B cell (primary cell): ENCODE results near the gene DOCK1. TPM values are rescaled to one million over a fixed set of nuclear protein-coding genes. Genes with fewer than 3 reads are reported as not detected.

Source experiments
- ATAC-seq: fragments of 200-7000 bp; cut with Tn5 transposase; one replicate; pipeline ENCODE4 v1.10.0; 2021; ENCODE audit warnings: low read depth, mild to moderate bottlenecking, moderate number of reproducible peaks, moderate library complexity
- CTCF ChIA-PET: fragments of 350-600 bp; sonication (Branson Sonifier 250); formaldehyde crosslinking; loops from one replicate; lab custom pipeline; 2021; ENCODE audit warnings: antibody characterized with exemption, inconsistent platforms; lab: Charles Lee
- POLR2A ChIA-PET: fragments of 350-600 bp; sonication (Branson Sonifier 250); formaldehyde crosslinking; loops from one replicate; lab custom pipeline; 2021; ENCODE audit warnings: antibody characterized with exemption; lab: Charles Lee
- DNase-seq: peaks from one replicate; pipeline ENCODE4 v3.0.0; 2013
- H2AFZ ChIP-seq: 2 replicates; pipeline ENCODE4 v1.6.1; 2012; ENCODE audit warnings: mild to moderate bottlenecking, low read depth, low read length; ENCODE audit not compliant: insufficient read depth, poor library complexity, severe bottlenecking
- H3K27ac ChIP-seq, 2 donors: 1 replicate in 1 of 2; 2 replicates in 1 of 2; pipeline ENCODE4 v1.5.1; 2012 to 2013; ENCODE audit warnings: low read length in 2 of 2, mild to moderate bottlenecking in 2 of 2, moderate library complexity in 1 of 2
- H3K27me3 ChIP-seq, 4 experiments: fragments of 200-600 bp in 1 of 4; sonication (generic) in 1 of 4; replicated peaks in 1 of 4; 1 replicate in 2 of 4; 2 replicates in 2 of 4; pipeline versions ENCODE4 v1.6.1 to v1.7.0; 2013 to 2016; ENCODE audit warnings: low read length in 3 of 4, mild to moderate bottlenecking in 2 of 4, mixed read lengths in 1 of 4, moderate library complexity in 1 of 4; ENCODE audit not compliant: insufficient read depth in 4 of 4, control insufficient read depth in 3 of 4; ENCODE audit errors: control extremely low read depth in 1 of 4
- H3K36me3 ChIP-seq, 2 experiments: replicated peaks in 1 of 2; 1 replicate in 1 of 2; 2 replicates in 1 of 2; pipeline versions ENCODE4 v1.6.1 to v1.7.1; 2013; ENCODE audit warnings: low read length in 1 of 2; ENCODE audit not compliant: insufficient read depth in 2 of 2, control insufficient read depth in 1 of 2; ENCODE audit errors: control extremely low read depth in 1 of 2, extremely low read depth in 1 of 2
- H3K4me1 ChIP-seq, 2 donors: fragments of 200-600 bp in 1 of 2; sonication (generic) in 1 of 2; 1 replicate in 1 of 2; 2 replicates in 1 of 2; pipeline versions ENCODE4 v1.5.1 to v1.6.1; 2013 to 2017; ENCODE audit warnings: low read length in 2 of 2; ENCODE audit not compliant: control insufficient read depth in 2 of 2, insufficient read depth in 2 of 2
- H3K4me2 ChIP-seq: replicated peaks from 2 replicates; pipeline ENCODE3; 2012; ENCODE audit warnings: mild to moderate bottlenecking, low read depth, low read length; ENCODE audit not compliant: poor library complexity, severe bottlenecking
- H3K4me3 ChIP-seq, 5 experiments: fragments of 200-600 bp in 1 of 5; sonication (generic) in 1 of 5; 1 replicate in 3 of 5; 2 replicates in 2 of 5; pipeline versions ENCODE4 v1.5.1 to v1.7.0; 2011 to 2016; ENCODE audit warnings: low read length in 4 of 5, mild to moderate bottlenecking in 4 of 5, low read depth in 2 of 5, control low read depth in 1 of 5, moderate library complexity in 1 of 5; ENCODE audit not compliant: insufficient read depth in 1 of 5; ENCODE audit errors: control extremely low read depth in 1 of 5, extremely low read depth in 1 of 5
- H3K79me2 ChIP-seq: fragments of 200-600 bp; sonication (generic); one replicate; pipeline ENCODE4 v1.6.0; 2016; ENCODE audit warnings: low read length; ENCODE audit not compliant: control insufficient read depth, insufficient read depth
- H3K9ac ChIP-seq: fragments of 200-600 bp; sonication (generic); 2 replicates; pipeline ENCODE4 v1.6.1; 2017; ENCODE audit warnings: mild to moderate bottlenecking, low read length, moderate library complexity
- H3K9me3 ChIP-seq, 3 donors: one replicate each; pipeline versions ENCODE4 v1.6.1 to v1.7.1; 2013; ENCODE audit warnings: low read length in 2 of 3; ENCODE audit not compliant: control insufficient read depth in 2 of 3, insufficient read depth in 1 of 3; ENCODE audit errors: control extremely low read depth in 1 of 3
- H4K20me1 ChIP-seq: 2 replicates; pipeline ENCODE4 v1.6.0; 2012; ENCODE audit warnings: mild to moderate bottlenecking, low read length; ENCODE audit not compliant: insufficient read depth, control insufficient read depth, poor library complexity, severe bottlenecking
- H3K27ac Mint-ChIP-seq: one replicate; pipeline ENCODE4 v1.8.0; 2021; ENCODE audit warnings: mixed read lengths
- H3K27me3 Mint-ChIP-seq: one replicate; pipeline ENCODE4 v1.8.0; 2021; ENCODE audit warnings: mixed read lengths
- H3K4me1 Mint-ChIP-seq: one replicate; pipeline ENCODE4 v1.8.0; 2021; ENCODE audit warnings: mixed read lengths
- H3K4me3 Mint-ChIP-seq: one replicate; pipeline ENCODE4 v1.8.0; 2021; ENCODE audit warnings: mixed read lengths
- H3K9me3 Mint-ChIP-seq: one replicate; pipeline ENCODE4 v1.8.0; 2022; ENCODE audit warnings: mixed read lengths; ENCODE audit not compliant: insufficient read depth
- EZH2 ChIP-seq: IDR thresholded peaks from 2 replicates; pipeline ENCODE4 v1.6.1; 2012; ENCODE audit warnings: borderline replicate concordance, low read depth, mild to moderate bottlenecking, moderate library complexity, low read length; ENCODE audit not compliant: insufficient read depth, poor library complexity, severe bottlenecking
- WGBS: methylation state at CpG from one replicate; pipeline ENCODE4 v1.1.5; 2013; ENCODE audit warnings: missing lambda C conversion rate; ENCODE audit not compliant: insufficient coverage; 5-methylcytosine and 5-hydroxymethylcytosine counted together
- intact Hi-C: fragments of 100-400 bp; cut with micrococcal nuclease; formaldehyde crosslinking; loops from one replicate; pipeline ENCODE4 v1.10.0; 2022
- polyA plus RNA-seq: library from polyadenylated mRNA; depleted of rRNA; stranded (reverse); fragments of >200 nt; gene quantifications from 2 replicates; pipeline ENCODE4 v1.2.3, GENCODE V29; 2012
- total RNA-seq, 2 donors: library from RNA; stranded (reverse); fragments of 120-200 nt in 1 of 2; gene quantifications; 1 replicate in 1 of 2; 2 replicates in 1 of 2; pipeline versions ENCODE4 v1.2.3 to v1.2.4, GENCODE V29; 2013 to 2022
- TF ChIP-seq, protein P1 (sequence below): fragments of 200-600 bp; IDR thresholded peaks from one replicate; pipeline ENCODE4 v1.8.0; 2022; ENCODE audit warnings: antibody characterized with exemption, mild to moderate bottlenecking

Gene DOCK1
- total and polyA plus RNA-seq, 2 donors (not counting 1 experiment from before 2014, with no cell fraction given), result not detected

DNA sequence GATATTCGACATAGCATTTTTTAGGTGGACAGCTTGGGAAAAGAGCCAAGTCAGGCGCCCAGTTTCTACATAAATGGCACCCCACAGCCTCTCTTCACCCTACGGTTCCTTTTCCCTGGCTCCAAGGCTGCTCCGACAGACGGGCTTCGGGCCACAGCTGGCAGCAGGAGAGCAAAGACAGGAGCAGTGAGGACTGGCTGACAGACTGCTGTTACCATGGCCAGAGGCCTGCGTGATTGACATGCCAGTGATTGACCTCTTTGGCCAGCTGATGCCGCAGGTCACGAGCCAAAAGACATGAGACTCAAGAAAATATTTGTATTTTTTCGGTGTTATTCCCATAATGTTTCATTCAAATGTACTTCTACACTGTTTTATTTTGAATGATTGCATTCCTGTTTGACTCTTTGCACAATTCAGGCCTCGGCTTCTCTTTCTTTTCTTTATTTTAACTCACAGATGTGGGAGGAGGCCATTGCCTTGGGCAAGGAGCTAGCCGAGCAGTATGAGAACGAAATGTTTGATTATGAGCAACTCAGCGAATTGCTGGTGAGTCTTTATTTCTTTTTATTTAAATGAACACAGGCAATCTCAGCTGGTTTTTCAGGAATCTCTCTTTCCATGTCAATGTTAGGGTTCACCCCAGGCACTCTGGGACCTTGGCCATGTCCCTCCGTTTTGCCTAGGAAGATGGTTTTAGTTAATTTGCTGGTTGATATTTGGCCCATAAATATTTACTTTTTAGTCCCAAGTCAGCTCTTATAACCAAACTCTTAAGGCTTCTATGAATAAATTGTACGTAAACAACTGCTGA, 497.6 kb downstream of the DOCK1 start:
- Histone ChIP-seq H3K4me3 (no peak overlapping the region), H3K9ac (no peak overlapping the region), H3K79me2 (no peaks in the 10 kb centered on the region), H3K9me3 (peaks cover 0 to 24% (median 0%) of the 10 kb centered on the region in 3 donors), H3K4me2 (no peak overlapping the region), H2AFZ (no peak overlapping the region), H3K36me3 (no peaks in the 10 kb centered on the region), H3K4me1 (no peaks in the 10 kb centered on the region), H3K27me3 (no peaks in the 10 kb centered on the region), H4K20me1 (no peaks in the 10 kb centered on the region), H3K27ac (no peak overlapping the region)
- Mint-ChIP-seq H3K27me3 (no peaks in the 10 kb centered on the region), H3K4me1 (no peaks in the 10 kb centered on the region), H3K27ac (no peak overlapping the region), H3K4me3 (no peak overlapping the region), H3K9me3 (peaks cover 3% of the 10 kb centered on the region)
- POLR2A ChIA-PET, result no interaction called here
- DNase-seq (no peak), ATAC-seq (no peak)
- CTCF ChIA-PET, result no interaction called here
- WGBS, result 92% methylated on average over 5 of the region's 16 CpGs
- intact Hi-C loops, result no loop called here
- no peak for TF ChIP-seq EZH2
- TF ChIP-seq, protein P1, sequence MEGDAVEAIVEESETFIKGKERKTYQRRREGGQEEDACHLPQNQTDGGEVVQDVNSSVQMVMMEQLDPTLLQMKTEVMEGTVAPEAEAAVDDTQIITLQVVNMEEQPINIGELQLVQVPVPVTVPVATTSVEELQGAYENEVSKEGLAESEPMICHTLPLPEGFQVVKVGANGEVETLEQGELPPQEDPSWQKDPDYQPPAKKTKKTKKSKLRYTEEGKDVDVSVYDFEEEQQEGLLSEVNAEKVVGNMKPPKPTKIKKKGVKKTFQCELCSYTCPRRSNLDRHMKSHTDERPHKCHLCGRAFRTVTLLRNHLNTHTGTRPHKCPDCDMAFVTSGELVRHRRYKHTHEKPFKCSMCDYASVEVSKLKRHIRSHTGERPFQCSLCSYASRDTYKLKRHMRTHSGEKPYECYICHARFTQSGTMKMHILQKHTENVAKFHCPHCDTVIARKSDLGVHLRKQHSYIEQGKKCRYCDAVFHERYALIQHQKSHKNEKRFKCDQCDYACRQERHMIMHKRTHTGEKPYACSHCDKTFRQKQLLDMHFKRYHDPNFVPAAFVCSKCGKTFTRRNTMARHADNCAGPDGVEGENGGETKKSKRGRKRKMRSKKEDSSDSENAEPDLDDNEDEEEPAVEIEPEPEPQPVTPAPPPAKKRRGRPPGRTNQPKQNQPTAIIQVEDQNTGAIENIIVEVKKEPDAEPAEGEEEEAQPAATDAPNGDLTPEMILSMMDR, result no peak

- Histone ChIP-seq H2AFZ (no peak overlapping the region), H3K4me2 (no peak overlapping the region), H3K4me1 (no peaks in the 10 kb centered on the region), H3K27me3 (no peaks in the 10 kb centered on the region), H3K4me3 (no peak overlapping the region), H3K79me2 (no peaks in the 10 kb centered on the region), H4K20me1 (no peaks in the 10 kb centered on the region), H3K9ac (no peak overlapping the region), H3K27ac (no peak overlapping the region), H3K36me3 (no peaks in the 10 kb centered on the region), H3K9me3 (peaks cover 0 to 22% (median 0%) of the 10 kb centered on the region in 3 donors)
- H3K4me1 Mint-ChIP-seq, result no peaks in the 10 kb centered on the region
- H3K9me3 Mint-ChIP-seq, result peaks cover 3% of the 10 kb centered on the region
- H3K27ac Mint-ChIP-seq, result no peak overlapping the region
- intact Hi-C loops, result no loop called here
- TF ChIP-seq, protein P1, result no peak
- no peak for TF ChIP-seq EZH2
- ChIA-PET CTCF (no interaction called here), POLR2A (no interaction called here)
- no peak for ATAC-seq
- no peaks in the 10 kb centered on the region for H3K27me3 Mint-ChIP-seq
- WGBS, result 95% methylated on average over 4 of the region's 4 CpGs
- no peak for DNase-seq
- no peak overlapping the region for H3K4me3 Mint-ChIP-seq
Observed at GRCh38 chr10:127405221-127405620, 500.0 kb downstream of the DOCK1 start.
